Measurements from ENCODE around the gene EPB41L2.
"Not testable (repeated sequence)": the region's sequence is repeated elsewhere in the genome, so short reads cannot be mapped to it uniquely, and the experiment has no call there.

DNA sequence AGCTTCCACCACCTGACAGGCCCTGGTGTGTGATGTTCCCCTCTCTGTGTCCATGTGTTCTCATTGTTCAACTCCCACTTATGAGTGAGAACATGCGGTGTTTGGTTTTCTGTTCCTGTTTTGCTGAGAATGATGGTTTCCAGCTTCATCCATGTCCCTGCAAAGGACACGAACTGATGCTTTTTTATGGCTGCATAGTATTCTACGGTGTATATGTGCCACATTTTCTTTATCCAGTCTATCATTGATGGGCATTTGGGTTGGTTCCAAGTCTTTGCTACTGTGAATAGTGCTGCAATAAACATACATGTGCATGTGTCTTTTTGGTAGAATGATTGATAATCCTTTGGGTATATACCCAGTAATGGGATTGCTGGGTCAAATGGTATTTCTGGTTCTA, 120.3 kb downstream of the EPB41L2 start:
- not testable (repeated sequence) for TF ChIP-seq EZH2 (IDR thresholded peaks at IDR 0.05); POLR2AphosphoS5 (IDR thresholded peaks at IDR 0.05; ENCODE audit: borderline replicate concordance, low read depth, low read length)

Data from SK-N-MC (cell line).